Keratinocyte (primary cell): ENCODE data around the gene ISYNA1. TPM values are rescaled to one million over a fixed set of nuclear protein-coding genes. Genes with fewer than 3 reads are reported as not detected.

Experiments used
- DNase-seq: peaks from one replicate; pipeline ENCODE4 v3.0.0-alpha.2; 2011; ENCODE audit warnings: low read depth, missing footprints, low spot score
- FAIRE-seq: peaks from 2 replicates; lab custom pipeline; 2011; peaks lifted over from hg19 to GRCh38; lab: Jason Lieb, UNC
- H2AFZ ChIP-seq: 2 replicates; pipeline ENCODE4 v1.6.0; 2012; ENCODE audit warnings: low read length, control low read depth, inconsistent platforms; ENCODE audit not compliant: control insufficient read depth
- H3K27ac ChIP-seq: 2 replicates; pipeline ENCODE4 v1.5.1; 2011; ENCODE audit warnings: low read length; ENCODE audit not compliant: control insufficient read depth, insufficient read depth
- H3K27me3 ChIP-seq: 3 replicates; pipeline ENCODE4 v1.6.0; 2011; ENCODE audit warnings: low read length; ENCODE audit not compliant: control insufficient read depth, insufficient read depth; ENCODE audit errors: extremely low read depth
- H3K36me3 ChIP-seq, 2 experiments: 2 replicates in 1 of 2; 3 replicates in 1 of 2; pipeline ENCODE4 v1.5.1; 2011; ENCODE audit warnings: low read length in 2 of 2, mild to moderate bottlenecking in 1 of 2; ENCODE audit not compliant: control insufficient read depth in 2 of 2, insufficient read depth in 2 of 2; ENCODE audit errors: extremely low read depth in 1 of 2
- H3K4me1 ChIP-seq: 3 replicates; pipeline ENCODE4 v1.5.1; 2011; ENCODE audit warnings: low read length; ENCODE audit not compliant: control insufficient read depth, insufficient read depth; ENCODE audit errors: extremely low read depth
- H3K4me2 ChIP-seq: 3 replicates; pipeline ENCODE4 v1.6.0; 2011; ENCODE audit warnings: low read depth, low read length; ENCODE audit not compliant: control insufficient read depth, insufficient read depth; ENCODE audit errors: extremely low read depth
- H3K4me3 ChIP-seq, 3 experiments: fragments of 200-600 bp in 1 of 3; sonication (generic) in 1 of 3; 2 replicates in 2 of 3; 3 replicates in 1 of 3; pipeline ENCODE4 v1.5.1; 2011 to 2016; ENCODE audit warnings: low read length in 3 of 3, mild to moderate bottlenecking in 3 of 3, control low read depth in 2 of 3, inconsistent platforms in 1 of 3, low read depth in 1 of 3, mixed read lengths in 1 of 3, mixed run types in 1 of 3, moderate library complexity in 1 of 3; ENCODE audit not compliant: control insufficient read depth in 2 of 3, insufficient read depth in 2 of 3; ENCODE audit errors: extremely low read depth in 1 of 3
- H3K79me2 ChIP-seq: 2 replicates; pipeline ENCODE4 v1.6.0; 2012; ENCODE audit warnings: low read length; ENCODE audit not compliant: control insufficient read depth, insufficient read depth
- H3K9ac ChIP-seq: 3 replicates; pipeline ENCODE4 v1.6.0; 2011; ENCODE audit warnings: low read length; ENCODE audit not compliant: control insufficient read depth, insufficient read depth; ENCODE audit errors: extremely low read depth
- H3K9me1 ChIP-seq: 3 replicates; pipeline ENCODE4 v1.6.0; 2011; ENCODE audit warnings: low read length; ENCODE audit not compliant: control insufficient read depth, insufficient read depth; ENCODE audit errors: extremely low read depth
- H3K9me3 ChIP-seq: 2 replicates; pipeline ENCODE4 v1.5.1; 2012; ENCODE audit warnings: low read depth, low read length; ENCODE audit not compliant: control insufficient read depth
- H4K20me1 ChIP-seq: 3 replicates; pipeline ENCODE4 v1.6.0; 2011; ENCODE audit warnings: low read length; ENCODE audit not compliant: control insufficient read depth, insufficient read depth; ENCODE audit errors: extremely low read depth
- EZH2 ChIP-seq: IDR thresholded peaks from one replicate; pipeline ENCODE4 v1.6.1; 2012; ENCODE audit warnings: inconsistent platforms, mild to moderate bottlenecking, low read length, moderate library complexity
- dilution Hi-C: fragments of 300-500 bp; cut with MboI; formaldehyde crosslinking; loops from one replicate; pipeline ENCODE4 v1.7.0; 2020; ENCODE audit warnings: low sequenced_read_pairs; ENCODE audit not compliant: extremely low pct_ligation_motif_present
- polyA plus RNA-seq, 5 experiments: library from polyadenylated mRNA; depleted of rRNA in 3 of 5; stranded (reverse) in 3 of 5; stranded (forward) in 1 of 5; unstranded in 1 of 5; fragments of >200 nt; gene quantifications; 1 replicate in 1 of 5; 2 replicates in 3 of 5; 3 replicates in 1 of 5; pipeline versions ENCODE4 v1.2.1 to v1.2.3, GENCODE V29; 2011 to 2012; ENCODE audit warnings: missing spikeins in 2 of 5, low read depth in 1 of 5, low replicate concordance in 1 of 5
- TF ChIP-seq, protein P1 (sequence below), 3 experiments: IDR thresholded peaks in 1 of 3; conservative IDR thresholded peaks in 1 of 3; optimal IDR thresholded peaks in 1 of 3; 2 replicates in 2 of 3; 3 replicates in 1 of 3; pipeline versions ENCODE3 to v1.5.1; 2011; ENCODE audit warnings: low read length in 3 of 3, mild to moderate bottlenecking in 3 of 3, moderate library complexity in 2 of 3, control low read depth in 1 of 3, inconsistent platforms in 1 of 3; ENCODE audit not compliant: insufficient read depth in 2 of 3; ENCODE audit errors: extremely low read depth in 1 of 3

The ISYNA1 gene
- polyA plus RNA-seq, 1 donor (not counting 4 experiments of a cell fraction or from before 2014, with no cell fraction given) = 3.5 TPM

DNA sequence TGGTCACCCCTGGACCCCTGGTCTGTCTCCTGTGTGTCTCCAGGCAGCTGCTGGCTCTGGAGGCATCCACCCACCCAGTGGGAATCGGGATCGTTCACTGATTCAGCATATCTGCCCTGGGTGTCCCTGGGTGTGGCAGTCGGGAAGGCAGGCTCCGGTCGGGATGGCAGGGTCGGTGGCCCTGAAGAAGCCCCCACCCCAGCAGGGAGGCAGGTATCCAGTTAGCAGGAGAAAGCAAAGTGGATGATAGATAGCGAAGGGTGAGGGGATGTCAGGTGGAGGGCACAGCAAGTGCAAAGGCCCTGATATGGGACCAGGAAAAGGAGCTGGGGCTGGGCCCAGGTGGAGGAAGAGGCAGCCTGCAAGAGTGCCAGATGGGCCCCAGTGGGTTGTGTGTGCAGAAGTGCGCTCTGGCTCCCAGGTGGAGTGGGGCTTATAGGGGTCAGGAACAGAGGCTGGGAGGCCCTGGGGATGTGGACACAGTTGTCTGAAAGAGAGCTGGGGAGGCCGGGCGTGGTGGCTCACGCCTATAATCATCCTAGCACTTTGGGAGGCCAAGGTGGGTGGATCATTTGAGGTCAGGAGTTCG is 16.5 kb downstream of the ISYNA1 start:
- no peak for DNase-seq
- no peaks in the 10 kb centered on the region for H3K9me3 ChIP-seq
- H3K4me2 ChIP-seq = no peak overlapping the region
- no peak overlapping the region for H3K27ac ChIP-seq
- H3K27me3 ChIP-seq = no peaks in the 10 kb centered on the region
- no peak for FAIRE-seq
- peaks cover 25% of the 10 kb centered on the region for H3K4me1 ChIP-seq
- no peak for TF ChIP-seq EZH2
- TF ChIP-seq, protein P1, sequence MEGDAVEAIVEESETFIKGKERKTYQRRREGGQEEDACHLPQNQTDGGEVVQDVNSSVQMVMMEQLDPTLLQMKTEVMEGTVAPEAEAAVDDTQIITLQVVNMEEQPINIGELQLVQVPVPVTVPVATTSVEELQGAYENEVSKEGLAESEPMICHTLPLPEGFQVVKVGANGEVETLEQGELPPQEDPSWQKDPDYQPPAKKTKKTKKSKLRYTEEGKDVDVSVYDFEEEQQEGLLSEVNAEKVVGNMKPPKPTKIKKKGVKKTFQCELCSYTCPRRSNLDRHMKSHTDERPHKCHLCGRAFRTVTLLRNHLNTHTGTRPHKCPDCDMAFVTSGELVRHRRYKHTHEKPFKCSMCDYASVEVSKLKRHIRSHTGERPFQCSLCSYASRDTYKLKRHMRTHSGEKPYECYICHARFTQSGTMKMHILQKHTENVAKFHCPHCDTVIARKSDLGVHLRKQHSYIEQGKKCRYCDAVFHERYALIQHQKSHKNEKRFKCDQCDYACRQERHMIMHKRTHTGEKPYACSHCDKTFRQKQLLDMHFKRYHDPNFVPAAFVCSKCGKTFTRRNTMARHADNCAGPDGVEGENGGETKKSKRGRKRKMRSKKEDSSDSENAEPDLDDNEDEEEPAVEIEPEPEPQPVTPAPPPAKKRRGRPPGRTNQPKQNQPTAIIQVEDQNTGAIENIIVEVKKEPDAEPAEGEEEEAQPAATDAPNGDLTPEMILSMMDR (optimal IDR thresholded peaks at IDR 0.05 in 1 of 3, IDR thresholded peaks at IDR 0.05 in 1 of 3, conservative IDR thresholded peaks at IDR 0.05 in 1 of 3; ENCODE audit: extremely low read depth in 1 of 3, insufficient read depth in 2 of 3, low read length in 3 of 3) = no peak
- peaks cover 6% of the 10 kb centered on the region for H4K20me1 ChIP-seq
- H3K79me2 ChIP-seq = peaks cover 14% of the 10 kb centered on the region
- H3K9me1 ChIP-seq = no peaks in the 10 kb centered on the region
- dilution Hi-C loops = no loop called here
- no peak overlapping the region for H3K9ac ChIP-seq
- peaks cover 0 to 2% of the 10 kb centered on the region in 2 experiments for H3K36me3 ChIP-seq
- H3K4me3 ChIP-seq = no peak overlapping the region
- H2AFZ ChIP-seq = no peak overlapping the region

DNA sequence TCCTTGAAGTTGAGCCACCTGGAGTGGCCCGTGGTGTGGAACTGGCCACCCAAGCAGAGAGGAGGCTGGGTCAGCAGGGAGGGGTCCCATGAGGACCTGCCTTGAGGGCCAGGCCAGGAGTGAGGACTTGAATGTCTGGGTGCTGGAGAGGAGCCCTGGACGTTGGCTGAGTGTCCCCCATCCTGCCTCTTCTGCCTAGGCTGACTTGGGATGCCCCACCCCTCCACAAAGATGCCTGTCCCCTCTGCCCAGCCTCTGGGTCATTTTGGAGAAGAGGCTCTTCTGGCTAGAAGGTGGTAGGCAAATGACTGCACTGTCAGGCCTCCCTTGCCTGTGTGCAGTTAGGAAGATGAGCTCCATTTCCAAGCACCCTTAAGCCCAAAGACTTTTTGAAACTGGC is 17.0 kb downstream of the ISYNA1 start:
- FAIRE-seq (no peak), DNase-seq (no peak)
- Histone ChIP-seq H3K27ac (no peak overlapping the region), H4K20me1 (peaks cover 3% of the 10 kb centered on the region), H3K4me3 (no peak overlapping the region), H3K79me2 (peaks cover 14% of the 10 kb centered on the region), H2AFZ (no peak overlapping the region), H3K4me1 (peaks cover 24% of the 10 kb centered on the region), H3K4me2 (no peak overlapping the region), H3K27me3 (no peaks in the 10 kb centered on the region), H3K36me3 (peaks cover 0 to 2% of the 10 kb centered on the region in 2 experiments), H3K9ac (no peak overlapping the region), H3K9me1 (no peaks in the 10 kb centered on the region), H3K9me3 (no peaks in the 10 kb centered on the region)
- dilution Hi-C loops = no loop called here
- TF ChIP-seq, protein P1 (optimal IDR thresholded peaks at IDR 0.05 in 1 of 3, IDR thresholded peaks at IDR 0.05 in 1 of 3, conservative IDR thresholded peaks at IDR 0.05 in 1 of 3; ENCODE audit: extremely low read depth in 1 of 3, insufficient read depth in 2 of 3, low read length in 3 of 3) = no peak
- TF ChIP-seq EZH2 = no peak
